Mesenchymal stem cell (in vitro differentiated cells and primary cell): ENCODE measurements around the gene MFAP5.
"Not testable (repeated sequence)": the region's sequence is repeated elsewhere in the genome, so short reads cannot be mapped to it uniquely, and the experiment has no call there.

ENCODE experiments used
- DNase-seq: peaks from one replicate; pipeline ENCODE4 v3.0.0-alpha.2; 2013
- H2AFZ ChIP-seq: one replicate; pipeline ENCODE4 v1.6.1; 2013; ENCODE audit warnings: low read depth, mild to moderate bottlenecking, control low read depth, inconsistent platforms, low read length, moderate library complexity
- H2AK5ac ChIP-seq: 2 replicates; pipeline ENCODE4 v1.6.1; 2013; ENCODE audit warnings: low read length, moderate library complexity, mild to moderate bottlenecking, inconsistent platforms; ENCODE audit not compliant: severe bottlenecking
- H2BK120ac ChIP-seq: one replicate; pipeline ENCODE4 v1.6.1; 2013; ENCODE audit warnings: low read depth, mild to moderate bottlenecking, inconsistent platforms, low read length, moderate library complexity
- H2BK12ac ChIP-seq, 2 experiments: one replicate each; pipeline ENCODE4 v1.6.1; 2013; ENCODE audit warnings: inconsistent platforms in 2 of 2, low read length in 2 of 2, mild to moderate bottlenecking in 2 of 2, moderate library complexity in 2 of 2, control low read depth in 1 of 2
- H2BK15ac ChIP-seq: one replicate; pipeline ENCODE4 v1.6.1; 2013; ENCODE audit warnings: mild to moderate bottlenecking, low read depth, inconsistent platforms; ENCODE audit not compliant: poor library complexity, severe bottlenecking
- H2BK5ac ChIP-seq: 2 replicates; pipeline ENCODE4 v1.6.1; 2013; ENCODE audit warnings: low read depth, mild to moderate bottlenecking, low read length, control low read depth, inconsistent platforms; ENCODE audit not compliant: poor library complexity, severe bottlenecking
- H3K14ac ChIP-seq, 2 experiments: one replicate each; pipeline ENCODE4 v1.6.1; 2013; ENCODE audit warnings: inconsistent platforms in 2 of 2, low read length in 2 of 2, control low read depth in 1 of 2, mild to moderate bottlenecking in 1 of 2, moderate library complexity in 1 of 2
- H3K18ac ChIP-seq, 2 experiments: one replicate each; pipeline ENCODE4 v1.6.1; 2013; ENCODE audit warnings: inconsistent platforms in 2 of 2, low read length in 2 of 2, control low read depth in 1 of 2, low read depth in 1 of 2, mild to moderate bottlenecking in 1 of 2
- H3K23ac ChIP-seq, 2 experiments: one replicate each; pipeline ENCODE4 v1.6.1; 2013; ENCODE audit warnings: inconsistent platforms in 2 of 2, low read length in 2 of 2, mild to moderate bottlenecking in 2 of 2, moderate library complexity in 2 of 2, control low read depth in 1 of 2
- H3K27ac ChIP-seq: 2 replicates; pipeline ENCODE4 v1.5.1; 2013; ENCODE audit warnings: mild to moderate bottlenecking, moderate library complexity, low read length, control low read depth, inconsistent platforms; ENCODE audit not compliant: poor library complexity, severe bottlenecking
- H3K27me3 ChIP-seq, 2 experiments: 2 replicates each; pipeline versions ENCODE4 v1.6.1 to v1.7.0; 2013; ENCODE audit warnings: low read length in 2 of 2, mild to moderate bottlenecking in 2 of 2, moderate library complexity in 2 of 2, control low read depth in 1 of 2, inconsistent platforms in 1 of 2; ENCODE audit not compliant: control insufficient read depth in 1 of 2, insufficient read depth in 1 of 2
- H3K36me3 ChIP-seq, 2 experiments: 2 replicates each; pipeline versions ENCODE4 v1.6.1 to v1.7.0; 2013; ENCODE audit warnings: low read length in 2 of 2, control low read depth in 1 of 2, inconsistent platforms in 1 of 2, low read depth in 1 of 2, mild to moderate bottlenecking in 1 of 2; ENCODE audit not compliant: insufficient read depth in 2 of 2, control insufficient read depth in 1 of 2
- H3K4ac ChIP-seq, 2 experiments: one replicate each; pipeline ENCODE4 v1.6.1; 2013; ENCODE audit warnings: inconsistent platforms in 2 of 2, low read length in 2 of 2, mild to moderate bottlenecking in 2 of 2, moderate library complexity in 2 of 2, control low read depth in 1 of 2, low read depth in 1 of 2
- H3K4me1 ChIP-seq: 2 replicates; pipeline ENCODE4 v1.6.1; 2013; ENCODE audit warnings: low read depth, low read length, control low read depth; ENCODE audit not compliant: control insufficient read depth, insufficient read depth
- H3K4me2 ChIP-seq: 2 replicates; pipeline ENCODE4 v1.6.1; 2013; ENCODE audit warnings: low read length, mild to moderate bottlenecking, inconsistent platforms; ENCODE audit not compliant: poor library complexity, severe bottlenecking
- H3K4me3 ChIP-seq, 2 experiments: 2 replicates each; pipeline versions ENCODE4 v1.5.1 to v1.7.0; 2013; ENCODE audit warnings: low read length in 2 of 2, mild to moderate bottlenecking in 2 of 2, control low read depth in 1 of 2, low read depth in 1 of 2; ENCODE audit not compliant: insufficient read depth in 1 of 2
- H3K79me1 ChIP-seq: replicated peaks from 2 replicates; pipeline ENCODE4 v1.6.1; 2013; ENCODE audit warnings: mild to moderate bottlenecking, control low read depth, low read length, inconsistent platforms; ENCODE audit not compliant: poor library complexity, severe bottlenecking
- H3K9ac ChIP-seq: 2 replicates; pipeline ENCODE4 v1.7.0; 2013; ENCODE audit warnings: mild to moderate bottlenecking, low read length, moderate library complexity
- H3K9me3 ChIP-seq: 2 replicates; pipeline ENCODE4 v1.7.0; 2013; ENCODE audit warnings: mild to moderate bottlenecking, low read length; ENCODE audit not compliant: control insufficient read depth
- H4K8ac ChIP-seq: one replicate; pipeline ENCODE4 v1.6.1; 2013; ENCODE audit warnings: inconsistent platforms, mild to moderate bottlenecking, low read length, moderate library complexity
- H4K91ac ChIP-seq: one replicate; pipeline ENCODE4 v1.6.1; 2013; ENCODE audit warnings: mild to moderate bottlenecking, low read length, inconsistent platforms
- WGBS: methylation state at CpG from one replicate; pipeline ENCODE4 v1.1.7; 2013; ENCODE audit warnings: mixed read lengths; 5-methylcytosine and 5-hydroxymethylcytosine counted together

Gene MFAP5

DNA sequence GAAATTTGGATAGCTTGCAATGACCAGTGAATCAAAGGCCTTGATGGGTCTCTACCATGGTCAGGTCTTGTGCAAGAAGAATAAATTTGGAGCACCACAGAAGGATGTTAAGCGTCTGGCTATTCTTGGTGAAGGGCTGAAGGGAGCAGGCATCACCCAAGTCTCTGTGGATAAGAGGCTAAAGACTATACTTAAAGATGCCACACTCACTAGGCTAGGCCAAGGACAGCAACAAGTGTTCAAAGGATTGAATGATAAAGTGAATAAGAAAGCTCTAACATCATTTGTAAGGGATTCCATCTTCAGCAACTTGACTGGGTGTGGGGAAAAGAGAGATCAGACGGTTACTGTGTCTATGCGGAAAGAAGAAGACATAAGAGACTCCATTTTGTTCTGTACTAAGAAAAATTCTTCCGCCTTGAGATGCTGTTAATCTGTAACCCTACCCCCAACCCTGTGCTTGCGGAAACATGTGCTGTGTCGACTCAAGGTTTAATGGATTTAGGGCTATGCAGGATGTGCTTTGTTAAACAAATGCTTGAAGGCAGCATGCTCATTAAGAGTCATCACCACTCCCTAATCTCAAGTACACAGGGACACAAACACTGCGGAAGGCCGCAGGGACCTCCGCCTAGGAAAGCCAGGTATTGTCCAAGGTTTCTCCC is 27.2 kb downstream of the MFAP5 start:
- H3K79me1 ChIP-seq, DNase-seq: not testable (repeated sequence)

DNA sequence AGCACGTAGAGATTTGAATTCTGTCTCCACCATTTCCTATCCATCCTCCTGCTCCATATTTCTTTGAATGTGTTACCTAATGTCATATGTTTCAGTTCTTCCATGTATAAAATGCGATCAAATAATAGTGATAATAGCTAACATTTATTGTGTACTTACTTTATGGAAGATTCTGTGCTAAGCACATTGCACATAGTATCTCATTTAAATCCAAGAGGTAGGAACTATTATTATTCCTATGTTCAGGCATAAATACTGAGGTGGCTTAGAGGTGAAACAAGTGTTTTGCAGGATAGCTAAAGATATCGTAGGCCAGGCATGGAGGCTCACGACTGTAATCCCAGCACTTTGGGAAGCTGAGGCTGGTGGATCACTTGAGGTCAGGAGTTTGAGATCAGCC is 32.5 kb downstream of the MFAP5 start:
- H2BK15ac ChIP-seq = no peak overlapping the region
- H3K4me3 ChIP-seq = no peak overlapping the region
- no peak overlapping the region for H2AFZ ChIP-seq
- peaks cover 5% of the 10 kb centered on the region for H3K4me1 ChIP-seq
- H4K91ac ChIP-seq = no peak overlapping the region
- H3K4me2 ChIP-seq = no peak overlapping the region
- no peak for DNase-seq
- H3K9me3 ChIP-seq = no peaks in the 10 kb centered on the region
- no peak overlapping the region for H3K23ac ChIP-seq
- H3K4ac ChIP-seq = no peak overlapping the region
- H2BK12ac ChIP-seq = no peak overlapping the region
- no peak overlapping the region for H3K18ac ChIP-seq
- H3K14ac ChIP-seq = no peak overlapping the region
- no peaks in the 10 kb centered on the region for H3K27me3 ChIP-seq
- peak overlapping the region; percentile 3 for H3K27ac ChIP-seq
- no peaks in the 10 kb centered on the region for H3K36me3 ChIP-seq
- H2BK120ac ChIP-seq = no peak overlapping the region
- no peak overlapping the region for H2BK5ac ChIP-seq
- no peak overlapping the region for H4K8ac ChIP-seq
- no peak overlapping the region for H3K9ac ChIP-seq
- 96% methylated on average over 2 of the region's 4 CpGs for WGBS
- no peaks in the 10 kb centered on the region for H3K79me1 ChIP-seq
- no peak overlapping the region for H2AK5ac ChIP-seq

More for the DNA sequence above, 27.2 kb downstream of the MFAP5 start:
- not testable (repeated sequence) for H2BK5ac ChIP-seq, H3K4me1 ChIP-seq, H4K91ac ChIP-seq, H2BK120ac ChIP-seq, H3K4me3 ChIP-seq, H2BK15ac ChIP-seq, H3K9ac ChIP-seq, H3K27ac ChIP-seq, H3K18ac ChIP-seq, H3K4me2 ChIP-seq, H3K27me3 ChIP-seq, H3K23ac ChIP-seq, H3K36me3 ChIP-seq, H2BK12ac ChIP-seq, H3K14ac ChIP-seq, H3K4ac ChIP-seq, H3K9me3 ChIP-seq, H2AK5ac ChIP-seq, H2AFZ ChIP-seq
- peak overlapping the region; percentile 23 for H4K8ac ChIP-seq
- WGBS = 82% methylated on average over 3 of the region's 9 CpGs

GRCh38 chr12:8629486-8630033 is 33.1 kb downstream of the MFAP5 start:
- peak; percentile 54 for DNase-seq
- H2BK120ac ChIP-seq = no peak overlapping the region
- H3K27ac ChIP-seq = peak overlapping the region; percentile 46
- no peak overlapping the region for H3K18ac ChIP-seq
- no peak overlapping the region for H3K9ac ChIP-seq
- H2BK12ac ChIP-seq = no peak overlapping the region
- H3K9me3 ChIP-seq = no peaks in the 10 kb centered on the region
- no peaks in the 10 kb centered on the region for H3K36me3 ChIP-seq
- H3K14ac ChIP-seq = no peak overlapping the region
- H3K4me3 ChIP-seq = peak overlapping the region in 1 of 2 experiments; percentile 18
- H3K27me3 ChIP-seq = no peaks in the 10 kb centered on the region
- no peak overlapping the region for H2BK5ac ChIP-seq
- H2AFZ ChIP-seq = no peak overlapping the region
- peaks cover 5% of the 10 kb centered on the region for H3K4me1 ChIP-seq
- no peak overlapping the region for H3K4ac ChIP-seq
- H2BK15ac ChIP-seq = no peak overlapping the region
- peak overlapping the region; percentile 38 for H3K4me2 ChIP-seq
- H4K91ac ChIP-seq = no peak overlapping the region
- H2AK5ac ChIP-seq = no peak overlapping the region
- no peak overlapping the region for H4K8ac ChIP-seq
- no peak overlapping the region for H3K23ac ChIP-seq
- H3K79me1 ChIP-seq = no peaks in the 10 kb centered on the region
- WGBS = 38% methylated on average over 2 of the region's 3 CpGs

GRCh38 chr12:8628731-8629130 is 33.9 kb downstream of the MFAP5 start:
- 67% methylated on average over 1 of the region's 3 CpGs for WGBS
- Histone ChIP-seq H3K23ac (no peak overlapping the region), H4K8ac (no peak overlapping the region), H2BK5ac (no peak overlapping the region), H2AFZ (no peak overlapping the region), H2BK120ac (no peak overlapping the region), H3K4me1 (peaks cover 5% of the 10 kb centered on the region), H2BK15ac (no peak overlapping the region), H3K79me1 (no peaks in the 10 kb centered on the region), H3K27me3 (no peaks in the 10 kb centered on the region), H3K18ac (no peak overlapping the region), H2BK12ac (no peak overlapping the region), H3K4ac (no peak overlapping the region), H3K4me2 (no peak overlapping the region), H3K27ac (peak overlapping the region; percentile 45), H4K91ac (no peak overlapping the region), H3K14ac (no peak overlapping the region), H3K36me3 (no peaks in the 10 kb centered on the region), H3K4me3 (no peak overlapping the region), H3K9me3 (no peaks in the 10 kb centered on the region), H3K9ac (no peak overlapping the region), H2AK5ac (no peak overlapping the region)
- no peak for DNase-seq
